ENCODE data around the gene MOB2. TPM values are rescaled to one million over a fixed set of nuclear protein-coding genes. Genes with fewer than 3 reads are reported as not detected.

MOB2 gene
- total RNA-seq, 2 donors from 2014 or later = 30.7 to 31.0 TPM

DNA sequence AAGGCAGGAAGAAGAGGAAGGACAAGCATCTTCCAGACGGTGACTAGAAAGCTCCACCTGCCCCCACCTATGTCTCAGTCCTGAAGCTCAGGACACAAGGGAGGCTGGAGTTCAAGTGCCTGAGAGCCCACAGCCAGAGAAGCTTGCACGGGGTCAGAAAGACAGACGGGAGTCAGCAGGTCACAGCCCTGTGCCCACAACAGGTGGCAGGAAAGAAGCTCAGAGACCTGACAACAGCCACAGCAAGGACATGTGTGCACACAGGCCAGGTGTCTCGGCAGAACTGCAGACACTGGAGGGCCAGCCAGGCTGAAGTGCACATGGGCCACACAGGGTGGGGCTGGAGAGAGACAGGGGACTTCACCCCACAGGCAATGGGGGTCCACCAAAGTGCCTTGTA lies 37.2 kb upstream of the MOB2 start:
- no peaks in the 10 kb centered on the region for H3K36me3 Mint-ChIP-seq (ENCODE audit: insufficient read depth in 2 of 2)
- DNase-seq (no peak), ATAC-seq (replicated peaks in 1 of 2) (no peak)
- no peaks in the 10 kb centered on the region for H3K9me3 Mint-ChIP-seq
- no peak overlapping the region for H3K4me3 Mint-ChIP-seq
- peak overlapping the region; percentile 73 for H3K27ac Mint-ChIP-seq
- peaks cover 16% of the 10 kb centered on the region for H3K4me1 Mint-ChIP-seq (ENCODE audit: low read depth)
- no peaks in the 10 kb centered on the region for H3K27me3 Mint-ChIP-seq (ENCODE audit: low read depth)

DNA sequence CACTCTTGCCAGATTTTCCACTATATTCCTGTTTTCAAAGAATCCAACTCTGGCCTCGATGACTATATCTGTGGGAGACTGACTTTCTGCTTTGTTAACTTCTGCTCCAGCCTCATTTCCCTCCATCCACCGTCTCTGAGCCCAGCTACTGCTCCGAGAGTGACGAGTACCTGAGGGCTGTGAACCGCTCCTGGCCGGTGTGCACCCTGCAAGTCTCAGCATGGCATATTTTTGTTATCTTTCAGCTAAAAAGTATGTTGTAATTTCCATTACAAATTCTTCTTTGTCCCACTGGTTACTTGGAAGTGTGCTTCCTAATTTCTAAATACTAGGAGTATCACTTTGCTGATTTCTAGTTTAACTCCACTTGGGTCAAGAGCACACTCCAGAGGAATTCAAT lies 36.5 kb upstream of the MOB2 start:
- H3K4me3 Mint-ChIP-seq = no peak overlapping the region
- H3K27me3 Mint-ChIP-seq (ENCODE audit: low read depth) = no peaks in the 10 kb centered on the region
- peaks cover 18% of the 10 kb centered on the region for H3K4me1 Mint-ChIP-seq (ENCODE audit: low read depth)
- ATAC-seq (replicated peaks in 1 of 2) = no peak
- DNase-seq = no peak
- no peaks in the 10 kb centered on the region for H3K36me3 Mint-ChIP-seq (ENCODE audit: insufficient read depth in 2 of 2)
- no peaks in the 10 kb centered on the region for H3K9me3 Mint-ChIP-seq
- no peak overlapping the region for H3K27ac Mint-ChIP-seq

GRCh38 chr11:1522081-1522424 lies 35.5 kb upstream of the MOB2 start:
- Mint-ChIP-seq H3K9me3 (no peaks in the 10 kb centered on the region), H3K27me3 (ENCODE audit: low read depth) (no peaks in the 10 kb centered on the region), H3K4me3 (no peak overlapping the region), H3K4me1 (ENCODE audit: low read depth) (peaks cover 27% of the 10 kb centered on the region), H3K27ac (no peak overlapping the region), H3K36me3 (ENCODE audit: insufficient read depth in 2 of 2) (no peaks in the 10 kb centered on the region)
- no peak for DNase-seq
- ATAC-seq (replicated peaks in 1 of 2) = no peak

DNA sequence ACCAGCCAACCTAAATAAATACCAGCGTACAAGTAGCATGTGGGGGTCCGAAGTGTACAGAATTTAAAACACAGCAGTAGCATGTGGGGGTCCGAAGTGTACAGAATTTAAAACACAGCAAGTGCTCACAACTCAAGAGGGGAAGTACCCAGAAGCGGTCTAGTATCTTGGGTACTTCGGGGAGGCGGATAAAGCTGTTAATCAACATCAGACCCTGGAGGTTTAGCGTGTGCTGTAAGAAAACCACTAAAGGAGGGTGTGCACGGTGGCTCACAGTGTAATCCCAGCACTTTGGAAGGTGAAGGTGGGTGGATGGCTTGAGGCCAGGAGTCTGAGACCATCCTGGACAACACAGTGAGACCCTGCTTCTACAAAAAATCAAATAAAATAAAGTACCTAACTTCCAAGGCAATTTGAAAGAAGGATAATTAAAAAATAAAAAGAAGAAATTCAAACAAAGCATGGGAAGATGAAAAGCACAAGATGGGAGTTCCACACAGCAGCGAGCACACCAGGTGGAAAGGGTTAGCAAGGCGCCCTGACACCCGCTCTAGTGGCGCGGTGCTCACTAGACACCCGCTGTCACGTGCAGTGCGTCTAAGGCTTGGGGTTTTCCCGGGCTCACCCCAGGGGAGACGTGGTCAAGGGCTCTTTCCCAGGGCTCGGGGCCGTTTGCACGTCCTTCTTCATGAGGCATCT lies 35.0 kb upstream of the MOB2 start:
- Mint-ChIP-seq H3K27ac (no peak overlapping the region), H3K4me1 (ENCODE audit: low read depth) (peaks cover 30% of the 10 kb centered on the region)

GRCh38 chr11:1520663-1521267 lies 34.2 kb upstream of the MOB2 start:
- ATAC-seq (replicated peaks in 1 of 2) (no peak), DNase-seq (no peak)
- peaks cover 38% of the 10 kb centered on the region for H3K4me1 Mint-ChIP-seq (ENCODE audit: low read depth)
- H3K9me3 Mint-ChIP-seq = no peaks in the 10 kb centered on the region
- H3K27me3 Mint-ChIP-seq (ENCODE audit: low read depth) = no peaks in the 10 kb centered on the region
- H3K27ac Mint-ChIP-seq = no peak overlapping the region
- H3K4me3 Mint-ChIP-seq = no peak overlapping the region
- H3K36me3 Mint-ChIP-seq (ENCODE audit: insufficient read depth in 2 of 2) = no peaks in the 10 kb centered on the region

More for the DNA sequence above, 35.0 kb upstream of the MOB2 start:
- Mint-ChIP-seq H3K4me3 (no peak overlapping the region), H3K9me3 (no peaks in the 10 kb centered on the region), H3K27me3 (ENCODE audit: low read depth) (no peaks in the 10 kb centered on the region), H3K36me3 (ENCODE audit: insufficient read depth in 2 of 2) (no peaks in the 10 kb centered on the region)
- ATAC-seq (replicated peaks in 1 of 2) = no peak
- no peak for DNase-seq

GRCh38 chr11:1520209-1520662 lies 33.7 kb upstream of the MOB2 start:
- H3K27me3 Mint-ChIP-seq (ENCODE audit: low read depth) = no peaks in the 10 kb centered on the region
- H3K36me3 Mint-ChIP-seq (ENCODE audit: insufficient read depth in 2 of 2) = no peaks in the 10 kb centered on the region
- ATAC-seq (replicated peaks in 1 of 2) = no peak
- no peak overlapping the region for H3K27ac Mint-ChIP-seq
- DNase-seq = no peak
- H3K4me3 Mint-ChIP-seq = no peak overlapping the region
- H3K9me3 Mint-ChIP-seq = no peaks in the 10 kb centered on the region
- peaks cover 38% of the 10 kb centered on the region for H3K4me1 Mint-ChIP-seq (ENCODE audit: low read depth)

GRCh38 chr11:1519028-1520010 lies 32.7 kb upstream of the MOB2 start:
- no peaks in the 10 kb centered on the region for H3K36me3 Mint-ChIP-seq (ENCODE audit: insufficient read depth in 2 of 2)
- no peaks in the 10 kb centered on the region for H3K9me3 Mint-ChIP-seq
- H3K4me1 Mint-ChIP-seq (ENCODE audit: low read depth) = peaks cover 38% of the 10 kb centered on the region
- H3K4me3 Mint-ChIP-seq = no peak overlapping the region
- DNase-seq (no peak), ATAC-seq (replicated peaks in 1 of 2) (no peak)
- H3K27ac Mint-ChIP-seq = no peak overlapping the region
- H3K27me3 Mint-ChIP-seq (ENCODE audit: low read depth) = no peaks in the 10 kb centered on the region

DNA sequence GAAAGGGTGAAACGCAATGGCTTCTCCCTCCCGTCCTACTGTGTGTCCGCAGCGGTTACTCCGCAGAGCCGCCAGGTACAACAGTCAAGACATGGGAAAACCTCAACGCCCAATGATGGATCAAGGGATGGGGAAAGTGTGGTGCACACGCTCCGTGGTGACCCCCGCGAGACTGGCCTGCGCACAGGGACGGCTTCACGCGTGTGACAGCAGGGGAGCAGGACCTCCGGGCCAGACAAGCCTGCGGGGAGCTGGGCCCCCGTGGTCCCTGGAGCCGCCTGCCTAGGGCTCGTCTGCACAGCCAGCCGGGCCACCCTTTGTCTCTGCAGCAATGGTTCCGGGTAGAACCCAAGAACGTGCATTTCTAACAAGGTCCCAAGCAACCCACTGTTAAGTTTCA lies 31.7 kb upstream of the MOB2 start:
- Mint-ChIP-seq H3K4me3 (no peak overlapping the region), H3K27ac (no peak overlapping the region), H3K27me3 (ENCODE audit: low read depth) (no peaks in the 10 kb centered on the region), H3K9me3 (no peaks in the 10 kb centered on the region), H3K4me1 (ENCODE audit: low read depth) (peaks cover 43% of the 10 kb centered on the region), H3K36me3 (ENCODE audit: insufficient read depth in 2 of 2) (no peaks in the 10 kb centered on the region)
- ATAC-seq (replicated peaks in 1 of 2) (no peak), DNase-seq (no peak)

GRCh38 chr11:1517117-1518005 lies 30.8 kb upstream of the MOB2 start:
- Mint-ChIP-seq H3K4me1 (ENCODE audit: low read depth) (peaks cover 46% of the 10 kb centered on the region), H3K27ac (no peak overlapping the region), H3K4me3 (no peak overlapping the region), H3K9me3 (no peaks in the 10 kb centered on the region), H3K36me3 (ENCODE audit: insufficient read depth in 2 of 2) (no peaks in the 10 kb centered on the region), H3K27me3 (ENCODE audit: low read depth) (no peaks in the 10 kb centered on the region)
- no peak for ATAC-seq (replicated peaks in 1 of 2)
- no peak for DNase-seq

GRCh38 chr11:1516273-1517067 lies 29.9 kb upstream of the MOB2 start:
- peak in 1 of 2 donors; percentile 38 for ATAC-seq (replicated peaks in 1 of 2)
- Mint-ChIP-seq H3K4me1 (ENCODE audit: low read depth) (peaks cover 46% of the 10 kb centered on the region), H3K9me3 (no peaks in the 10 kb centered on the region), H3K27me3 (ENCODE audit: low read depth) (no peaks in the 10 kb centered on the region), H3K36me3 (ENCODE audit: insufficient read depth in 2 of 2) (no peaks in the 10 kb centered on the region), H3K27ac (no peak overlapping the region), H3K4me3 (no peak overlapping the region)
- no peak for DNase-seq

DNA sequence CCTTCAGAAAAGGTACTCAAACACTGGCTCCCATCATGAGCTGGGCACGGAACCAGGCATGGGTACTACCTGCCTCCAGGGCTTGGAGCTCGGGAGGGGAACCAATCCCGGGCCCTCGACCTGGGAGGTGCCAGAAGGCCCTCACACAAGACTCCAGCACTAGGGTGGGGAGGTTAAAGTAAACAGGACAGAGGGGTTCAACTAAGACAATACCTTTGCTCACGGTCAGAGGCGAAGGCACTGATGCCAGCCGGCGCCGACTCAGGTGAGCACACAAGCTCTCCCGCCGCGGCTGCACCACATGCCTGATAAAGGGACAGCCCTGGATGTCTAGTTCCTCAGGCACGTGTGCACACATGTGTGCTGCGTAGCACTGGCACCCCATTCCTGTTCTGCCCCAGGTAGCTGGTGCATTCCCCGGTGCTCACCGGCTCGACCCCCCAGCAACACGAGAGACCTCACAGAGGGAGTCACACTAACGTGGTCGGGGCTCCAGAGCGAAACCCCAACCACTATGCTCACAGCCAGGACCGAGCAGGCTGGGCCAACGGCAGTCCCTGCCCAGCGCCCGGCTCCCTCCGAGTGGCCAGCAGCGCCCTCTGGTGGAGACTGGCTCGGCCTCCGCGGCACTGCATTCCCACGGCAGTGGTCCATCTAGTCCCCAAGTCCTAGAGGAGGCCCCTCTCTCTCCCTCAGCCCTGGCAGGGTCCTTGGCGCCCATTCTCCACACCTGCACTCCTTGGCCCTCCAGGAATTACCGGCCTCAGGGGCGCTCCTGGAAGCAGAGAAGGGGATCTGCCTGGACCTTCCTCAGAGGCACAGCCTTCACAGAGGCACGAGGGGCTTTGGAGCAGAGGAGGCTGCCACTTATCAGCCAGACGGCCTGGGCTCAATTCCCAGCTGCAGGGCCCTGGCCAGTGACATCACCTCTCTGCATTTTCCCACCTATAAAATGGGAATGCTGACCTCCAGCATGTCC lies 28.8 kb upstream of the MOB2 start:
- Mint-ChIP-seq H3K4me1 (ENCODE audit: low read depth) (peaks cover 39% of the 10 kb centered on the region), H3K9me3 (no peaks in the 10 kb centered on the region), H3K27me3 (ENCODE audit: low read depth) (no peaks in the 10 kb centered on the region), H3K27ac (no peak overlapping the region), H3K36me3 (ENCODE audit: insufficient read depth in 2 of 2) (no peaks in the 10 kb centered on the region), H3K4me3 (no peak overlapping the region)
- ATAC-seq (replicated peaks in 1 of 2) (peak; percentile 82 to 86), DNase-seq (peak; percentile 76 to 83)
